Measurements from ENCODE around the gene PDCD1LG2.
"Not testable (repeated sequence)": the region's sequence is repeated elsewhere in the genome, so short reads cannot be mapped to it uniquely, and the experiment has no call there.

PDCD1LG2 gene

DNA sequence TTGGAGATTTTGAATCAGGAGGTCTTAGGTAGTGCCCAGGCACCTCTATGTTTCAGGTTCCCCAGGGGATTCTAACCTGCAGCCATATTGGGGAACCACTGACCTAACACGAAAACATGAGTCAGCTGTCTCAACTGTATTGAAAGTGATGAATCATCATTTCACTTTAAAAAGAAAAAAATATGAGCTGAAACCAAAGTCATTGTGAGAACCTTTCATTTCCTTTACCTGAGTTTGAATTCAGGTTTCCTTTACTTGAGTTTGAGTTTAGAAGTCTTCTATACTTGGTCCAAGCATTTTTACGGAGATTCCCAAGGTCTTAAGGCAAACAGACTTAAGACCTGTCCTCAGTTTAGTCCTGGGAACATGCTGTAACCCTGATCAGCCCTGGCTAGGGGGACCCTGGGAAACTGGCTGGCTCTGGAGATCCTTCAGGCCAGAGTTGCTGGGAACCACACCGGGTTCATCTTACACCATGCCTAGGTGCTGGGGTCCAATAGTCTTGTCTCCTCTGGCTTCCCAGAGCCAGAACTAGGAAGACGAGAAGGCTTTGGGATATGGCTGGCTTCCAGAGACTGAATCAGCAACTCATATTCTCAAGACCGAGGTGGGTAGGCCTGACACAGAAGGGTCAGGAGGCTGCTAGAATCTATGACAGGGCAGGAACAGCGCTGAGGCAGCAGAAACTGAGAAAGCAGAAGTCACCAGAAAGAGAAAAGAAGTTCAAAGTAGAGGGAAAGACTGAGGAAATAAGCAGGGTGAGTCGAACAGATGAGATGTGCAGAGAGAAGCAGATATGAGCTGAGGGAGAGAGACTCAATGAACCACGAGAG is 16.4 kb upstream of the PDCD1LG2 start:
- DNase-seq (ENCODE audit: low read depth), result peak; percentile 14

- not testable (repeated sequence) for DNase-seq (ENCODE audit: low read depth)
Observed at GRCh38 chr9:5494765-5495164, 15.6 kb upstream of the PDCD1LG2 start.

DNA sequence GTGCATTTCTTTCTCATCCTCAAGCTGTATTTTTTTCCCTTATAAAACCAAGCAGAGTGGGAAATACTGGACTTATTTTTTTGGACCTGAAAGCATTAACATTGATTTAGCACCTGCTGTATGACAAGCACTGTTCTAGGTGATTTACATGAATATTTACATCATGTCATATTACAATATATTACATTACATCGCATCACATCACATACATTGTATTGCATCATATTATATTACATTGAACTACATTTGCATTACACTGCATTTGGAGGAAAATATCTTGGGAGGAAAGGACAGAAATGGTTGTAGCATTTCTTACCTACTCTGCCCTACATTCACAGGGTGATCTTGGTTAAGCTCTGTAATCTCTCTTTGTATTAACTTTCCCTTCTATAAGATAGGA is 11.2 kb upstream of the PDCD1LG2 start:
- no peak for DNase-seq (ENCODE audit: low read depth)

- DNase-seq (ENCODE audit: low read depth), result no peak
Observed at GRCh38 chr9:5499889-5500398, 10.4 kb upstream of the PDCD1LG2 start.

DNA sequence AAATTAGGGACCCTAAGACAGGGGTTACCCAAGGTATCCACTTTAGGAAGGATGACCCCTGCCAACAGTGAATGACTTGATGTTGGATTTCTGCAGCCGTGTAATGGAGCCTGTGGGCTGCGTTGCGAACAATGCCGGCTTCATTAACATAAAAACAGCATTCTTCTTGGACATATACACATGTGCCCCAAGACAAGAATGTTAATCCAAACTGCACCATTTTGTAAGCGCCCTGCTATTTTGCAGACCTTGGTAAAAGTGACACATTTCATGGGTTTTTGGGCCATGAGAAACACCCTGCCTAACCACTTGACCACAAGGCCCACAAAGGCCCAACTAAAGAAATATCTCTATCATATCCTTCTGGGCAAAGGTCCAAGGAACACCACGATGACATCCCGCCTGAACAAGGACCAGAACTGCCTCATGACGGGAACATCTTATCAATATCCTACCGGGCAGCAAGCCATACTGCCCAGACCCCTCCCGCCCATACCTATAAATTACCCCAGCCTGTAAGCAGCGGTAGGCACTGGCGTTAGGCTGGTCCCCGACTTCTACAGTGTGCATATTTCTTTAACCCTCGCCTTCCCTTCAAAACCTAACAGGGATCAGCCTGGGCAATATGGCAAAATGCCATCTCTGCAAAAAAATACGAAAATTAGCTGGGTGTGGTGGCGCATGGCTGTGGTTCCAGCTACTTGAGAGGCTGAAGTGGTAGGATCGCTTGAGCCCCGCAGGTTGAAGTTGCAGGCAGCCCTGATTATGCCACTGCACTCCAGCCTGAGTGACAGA is 9.7 kb upstream of the PDCD1LG2 start:
- DNase-seq (ENCODE audit: low read depth), result no peak

DNA sequence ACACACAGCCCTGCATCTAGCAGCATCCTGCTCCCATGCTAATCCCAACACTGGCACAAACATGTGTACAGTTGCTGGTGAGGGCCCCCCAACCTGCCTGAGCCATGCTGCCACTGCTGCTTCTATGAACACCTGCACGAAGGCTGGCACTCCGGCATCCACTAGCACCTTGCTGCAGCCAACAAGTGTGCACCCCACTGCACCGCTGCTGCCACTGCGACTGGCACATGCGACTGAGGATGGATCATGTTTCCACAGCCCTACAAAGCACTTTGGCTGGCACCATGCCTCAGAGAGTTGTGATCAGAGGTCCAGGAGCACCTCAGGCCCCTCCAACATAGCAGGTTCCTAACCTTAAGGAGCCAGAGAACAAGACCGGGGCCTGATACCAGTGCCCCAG is 7.8 kb upstream of the PDCD1LG2 start:
- no peak for DNase-seq (ENCODE audit: low read depth)

DNA sequence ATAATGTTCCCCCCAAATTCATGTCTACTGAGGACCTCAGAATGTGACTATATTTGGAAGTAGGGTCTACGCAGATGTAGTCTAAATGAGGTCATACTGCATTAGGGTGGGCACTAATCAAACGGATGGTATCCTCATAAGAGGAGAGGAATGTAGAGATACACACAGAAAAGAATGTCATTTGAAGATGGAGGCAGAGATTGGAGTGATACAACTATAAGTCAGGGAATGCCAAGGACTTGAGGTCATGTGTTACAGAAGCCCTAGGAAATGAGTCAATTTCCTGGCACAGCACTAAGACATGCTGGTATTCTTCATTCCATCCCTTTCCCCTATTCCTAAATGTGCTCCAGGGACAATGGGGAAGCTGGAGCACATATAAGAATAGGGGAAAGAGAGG is 758 bp upstream of the PDCD1LG2 start:
- DNase-seq (ENCODE audit: low read depth), result no peak

DNA sequence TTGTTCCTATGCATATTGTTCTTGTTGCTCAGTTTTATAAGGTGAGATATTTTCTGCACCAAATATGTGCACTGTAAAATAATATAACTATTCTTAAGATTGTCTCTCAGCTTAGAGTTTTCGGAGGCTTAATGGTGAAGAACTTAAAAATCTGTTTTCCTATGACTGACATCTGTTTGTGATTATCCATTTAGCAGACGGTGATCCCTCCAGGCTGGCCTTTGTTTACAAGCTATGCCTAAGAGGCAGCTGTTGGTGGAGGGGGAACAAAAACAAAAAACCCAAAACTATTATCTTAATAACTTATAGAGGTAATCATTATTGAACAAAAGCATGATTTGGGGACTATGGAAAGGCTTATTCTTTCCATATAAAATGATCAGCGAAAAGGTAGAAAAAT is 658 bp downstream of the PDCD1LG2 start:
- DNase-seq (ENCODE audit: low read depth), result no peak

DNA sequence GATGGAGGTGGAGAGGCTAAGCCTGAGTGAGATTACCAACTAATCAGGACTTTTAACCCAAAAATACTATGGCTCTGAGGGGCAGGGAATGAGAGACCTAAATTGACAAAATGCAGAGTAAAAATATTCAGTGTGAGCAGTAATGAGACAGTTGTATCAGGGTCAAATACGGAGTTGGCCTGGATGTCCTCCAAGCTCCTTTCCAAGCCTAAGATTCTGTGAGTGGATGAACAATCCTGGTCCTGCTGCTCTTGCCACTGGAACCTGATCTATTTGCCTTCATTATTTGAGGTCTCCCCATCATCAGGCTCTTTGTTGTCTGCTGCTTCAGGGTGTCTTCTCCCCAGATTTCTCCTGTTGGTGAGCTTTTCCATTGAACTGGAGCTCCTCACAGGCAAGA is 1.1 kb downstream of the PDCD1LG2 start:
- DNase-seq (ENCODE audit: low read depth), result no peak

GRCh38 chr9:5511935-5512580 is 1.7 kb downstream of the PDCD1LG2 start:
- DNase-seq (ENCODE audit: low read depth), result no peak

DNA sequence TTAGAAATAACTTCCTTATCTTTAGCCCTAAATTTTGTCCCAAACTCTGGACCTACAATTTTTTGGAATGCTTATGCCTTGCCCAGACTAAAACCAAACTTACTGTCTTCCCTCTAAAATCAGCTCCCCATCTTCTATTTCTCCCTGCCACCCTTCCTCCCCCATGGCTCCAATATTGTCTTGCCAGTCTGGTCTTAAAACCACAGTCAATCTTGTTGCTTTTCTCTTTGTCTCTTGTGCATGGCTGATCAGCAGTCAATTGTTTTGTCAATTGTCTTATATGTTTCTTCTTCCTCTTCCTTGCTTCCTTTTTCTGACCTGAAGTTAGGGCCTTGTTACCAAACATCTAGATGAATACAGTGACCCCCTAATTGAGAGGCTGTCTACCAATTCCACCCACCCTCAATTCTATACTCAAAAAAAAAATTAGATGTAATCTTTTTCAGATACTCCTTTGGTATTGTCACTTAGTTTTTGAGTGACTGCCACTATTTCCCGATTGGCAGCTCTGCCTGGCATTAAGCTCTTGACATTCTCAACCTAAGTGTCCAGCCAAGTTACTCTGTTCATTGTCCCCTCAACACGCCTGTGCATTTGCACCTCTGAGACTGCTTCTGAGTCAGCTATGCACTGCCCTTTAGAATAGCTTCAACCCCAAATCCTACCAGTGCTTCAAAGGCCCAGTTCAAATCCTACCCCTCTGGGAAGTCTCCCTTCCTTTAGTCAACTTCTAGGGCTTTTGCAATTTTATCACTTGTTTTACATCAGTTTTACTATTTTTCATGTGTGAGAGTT is 2.5 kb downstream of the PDCD1LG2 start:
- no peak for DNase-seq (ENCODE audit: low read depth)

- DNase-seq (ENCODE audit: low read depth), result no peak
Observed at GRCh38 chr9:5513966-5514616, 3.8 kb downstream of the PDCD1LG2 start.

DNA sequence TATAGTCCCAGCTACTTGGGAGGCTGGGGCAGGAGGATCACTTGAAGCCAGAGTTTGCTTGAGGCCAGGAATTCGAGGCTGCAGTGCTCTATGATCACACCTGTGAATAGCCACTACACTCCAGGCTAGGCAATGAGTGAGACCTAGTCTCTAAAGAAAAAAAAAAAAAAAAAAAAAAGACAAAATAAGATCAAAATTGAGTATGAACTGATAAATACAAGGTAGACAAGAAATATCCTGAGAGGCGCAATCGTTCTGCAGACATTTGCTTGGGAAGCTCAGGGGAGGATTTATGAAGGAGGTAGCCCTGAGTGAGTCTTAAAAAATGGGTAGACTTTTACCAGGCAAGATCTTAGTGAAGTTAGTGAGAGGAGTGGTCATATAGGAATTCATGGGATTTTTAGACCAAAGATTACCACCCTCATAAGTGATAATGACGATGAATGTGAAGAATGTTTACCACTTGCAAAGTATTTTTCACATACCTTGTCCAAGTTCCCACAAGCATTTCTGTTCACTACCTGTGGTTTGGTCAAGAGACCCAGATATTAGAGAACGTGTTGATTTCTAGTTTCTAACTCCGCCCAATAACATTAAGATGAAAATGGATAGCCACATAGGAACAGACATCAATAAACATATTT is 4.4 kb downstream of the PDCD1LG2 start:
- DNase-seq (ENCODE audit: low read depth), result no peak

DNA sequence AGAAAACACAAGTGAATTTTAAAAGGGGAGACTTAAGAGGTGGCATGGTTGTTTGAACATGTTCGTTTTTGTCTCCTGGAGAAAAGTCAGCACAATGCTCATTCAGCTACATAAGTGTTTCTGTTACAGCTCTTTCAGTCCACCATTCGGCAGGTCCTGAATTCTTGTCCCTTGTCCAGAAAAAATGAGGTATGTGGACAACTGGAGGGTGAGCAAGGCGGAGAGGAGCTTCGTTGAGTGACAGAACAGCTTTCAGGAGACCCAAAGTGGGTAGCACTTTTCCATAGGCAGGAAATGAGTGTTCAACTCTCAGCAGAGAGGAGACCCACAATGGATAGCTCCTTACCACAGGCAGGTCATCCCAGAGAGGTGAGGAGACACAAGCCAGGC is 4.9 kb downstream of the PDCD1LG2 start:
- no peak for DNase-seq (ENCODE audit: low read depth)

- no peak for DNase-seq (ENCODE audit: low read depth)
Observed at GRCh38 chr9:5516453-5517220, 6.3 kb downstream of the PDCD1LG2 start.

DNA sequence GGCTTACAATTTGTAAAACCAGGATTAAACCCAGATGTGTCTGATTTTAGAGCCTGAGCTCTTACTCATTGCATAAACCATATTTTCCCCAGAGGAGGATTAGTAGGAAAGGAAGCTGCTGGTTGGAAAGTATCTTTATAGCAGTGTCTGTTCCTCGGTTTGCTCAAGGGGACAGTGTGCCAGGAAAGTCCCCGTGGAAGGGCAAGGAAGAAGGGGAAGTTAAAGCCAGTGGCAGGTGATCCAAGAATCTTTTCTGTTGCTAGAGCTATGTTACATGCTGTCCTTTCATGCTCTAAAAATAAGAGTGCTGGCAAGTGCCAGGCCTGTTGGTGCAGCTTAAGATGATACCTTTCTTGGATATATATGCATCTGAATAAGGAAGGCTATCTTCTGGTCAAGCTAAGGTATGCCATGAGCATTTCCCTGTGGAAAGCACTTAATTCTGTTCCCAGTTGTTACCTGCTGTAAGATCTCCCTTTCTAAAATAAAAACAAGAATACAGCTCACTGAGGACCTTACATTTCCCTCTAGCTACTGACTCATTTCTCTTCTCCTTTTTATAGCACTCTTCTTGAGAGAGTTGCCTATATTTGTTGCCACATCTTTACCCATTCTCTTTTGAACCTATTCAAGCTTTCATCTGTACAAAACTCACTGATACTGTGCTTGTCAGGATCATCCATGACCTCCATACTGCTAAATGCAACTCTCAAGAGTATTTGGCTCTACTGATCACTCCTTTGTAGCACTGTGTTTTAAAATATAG is 8.0 kb downstream of the PDCD1LG2 start:
- no peak for DNase-seq (ENCODE audit: low read depth)

- DNase-seq (ENCODE audit: low read depth), result no peak
Observed at GRCh38 chr9:5518937-5519319, 8.6 kb downstream of the PDCD1LG2 start.

- DNase-seq (ENCODE audit: low read depth), result no peak
Observed at GRCh38 chr9:5524090-5524489, 13.8 kb downstream of the PDCD1LG2 start.

GRCh38 chr9:5529683-5530221 is 19.4 kb downstream of the PDCD1LG2 start:
- no peak for DNase-seq (ENCODE audit: low read depth)

Data from activated T-cell treated with anti-CD3 and anti-CD28 coated beads for 24 hours (primary cell).